HCT116 (cell line): Measurements from ENCODE around the gene EEF1A2. TPM values are rescaled to one million over a fixed set of nuclear protein-coding genes. Genes with fewer than 3 reads are reported as not detected.

Experiments used
- ATAC-seq: fragments of 200-7000 bp; cut with Tn5 transposase; 2 replicates; pipeline ENCODE4 v1.9.1; 2020; ENCODE audit warnings: mild to moderate bottlenecking, moderate library complexity
- BruUV-seq: library from RNA; stranded (reverse); fragments of 400-500 nt; replicated peaks from 2 replicates; lab custom pipeline; 2021; lab: Mats Ljungman, UMichigan
- CTCF ChIA-PET: fragments of 300-600 bp; sonication (Branson Sonifier 250); formaldehyde crosslinking; loops from one replicate; lab custom pipeline; 2021; ENCODE audit warnings: antibody characterized with exemption; lab: Charles Lee
- POLR2A ChIA-PET: fragments of 300-600, 350-600 bp; sonication (Branson Sonifier 250); formaldehyde crosslinking; loops from one replicate; lab custom pipeline; 2021; ENCODE audit warnings: antibody characterized with exemption; lab: Charles Lee
- RAD21 ChIA-PET, 2 experiments: fragments of 300-600 bp; sonication (Branson Sonifier 250); formaldehyde crosslinking; loops; one replicate each; lab custom pipeline; 2023; ENCODE audit warnings: low total read pairs in 2 of 2; ENCODE audit not compliant: uncharacterized antibody in 2 of 2, unreplicated experiment in 2 of 2, low non-redundant PET in 1 of 2; lab: Charles Lee
- DNase-seq: peaks from one replicate; pipeline ENCODE4 v3.0.0-alpha.2; 2010; ENCODE audit warnings: low read depth, low spot score
- H2AFZ ChIP-seq: fragments of 200-600 bp; shearing (Covaris generic), sonication (generic); 2 replicates; pipeline ENCODE4 v1.6.1; 2017; ENCODE audit warnings: low read depth, mixed run types, mixed read lengths, antibody characterized with exemption, low read length; ENCODE audit not compliant: poor library complexity, severe bottlenecking
- H3K27ac ChIP-seq: 2 replicates; pipeline ENCODE4 v1.5.1; 2012; ENCODE audit warnings: low read depth, low read length
- H3K27me3 ChIP-seq: fragments of 200-600 bp; sonication (generic); 2 replicates; pipeline ENCODE4 v1.6.1; 2016; ENCODE audit warnings: mixed run types, low read length, mixed read lengths; ENCODE audit not compliant: insufficient read depth
- H3K36me3 ChIP-seq, 2 experiments: fragments of 200-500 bp in 1 of 2; fragments of 200-600 bp in 1 of 2; sonication (Bioruptor generic) in 1 of 2; sonication (generic) in 1 of 2; 2 replicates each; pipeline versions ENCODE4 v1.5.1 to v1.6.1; 2014 to 2016; ENCODE audit warnings: low read length in 2 of 2, inconsistent platforms in 1 of 2, mixed read lengths in 1 of 2, mixed run types in 1 of 2; ENCODE audit not compliant: insufficient read depth in 2 of 2, control insufficient read depth in 1 of 2
- H3K4me1 ChIP-seq, 2 experiments: fragments of 200-600 bp in 1 of 2; sonication (generic) in 1 of 2; 2 replicates each; pipeline versions ENCODE4 v1.5.1 to v1.6.1; 2012 to 2017; ENCODE audit warnings: low read length in 2 of 2, inconsistent platforms in 1 of 2, mild to moderate bottlenecking in 1 of 2, mixed read lengths in 1 of 2, mixed run types in 1 of 2, moderate library complexity in 1 of 2; ENCODE audit not compliant: insufficient read depth in 2 of 2, control insufficient read depth in 1 of 2
- H3K4me2 ChIP-seq: fragments of 200-600 bp; sonication (generic); 2 replicates; pipeline ENCODE4 v1.6.1; 2017; ENCODE audit warnings: mixed run types, low read length, mixed read lengths
- H3K4me3 ChIP-seq, 2 experiments: fragments of 200-600 bp in 1 of 2; sonication (generic) in 1 of 2; replicated peaks in 1 of 2; 2 replicates each; pipeline ENCODE4 v1.5.1; 2011 to 2016; ENCODE audit warnings: low read length in 2 of 2, control low read depth in 1 of 2, low read depth in 1 of 2, mild to moderate bottlenecking in 1 of 2, mixed read lengths in 1 of 2, mixed run types in 1 of 2
- H3K79me2 ChIP-seq: fragments of 200-600 bp; sonication (generic); 2 replicates; pipeline ENCODE4 v1.6.1; 2017; ENCODE audit warnings: mild to moderate bottlenecking, mixed run types, low read length, moderate library complexity, mixed read lengths; ENCODE audit not compliant: insufficient read depth
- H3K9ac ChIP-seq: fragments of 200-600 bp; sonication (generic); 2 replicates; pipeline ENCODE4 v1.6.1; 2016; ENCODE audit warnings: low read length, mixed read lengths
- H3K9me2 ChIP-seq: fragments of 200-600 bp; sonication (generic), shearing (Covaris generic); 2 replicates; pipeline ENCODE4 v1.6.1; 2017; ENCODE audit warnings: mixed run types, mild to moderate bottlenecking, moderate library complexity; ENCODE audit not compliant: insufficient read depth
- H3K9me3 ChIP-seq, 2 experiments: fragments of 200-500 bp in 1 of 2; fragments of 200-600 bp in 1 of 2; sonication (Bioruptor generic) in 1 of 2; sonication (generic) in 1 of 2; 2 replicates each; pipeline ENCODE4 v1.6.1; 2014 to 2017; ENCODE audit warnings: low read length in 2 of 2, mixed read lengths in 2 of 2, inconsistent platforms in 1 of 2, low read depth in 1 of 2, mild to moderate bottlenecking in 1 of 2, mixed run types in 1 of 2, moderate library complexity in 1 of 2; ENCODE audit not compliant: control insufficient read depth in 1 of 2, insufficient read depth in 1 of 2
- H4K20me1 ChIP-seq: fragments of 200-600 bp; sonication (generic), shearing (Covaris generic); 2 replicates; pipeline ENCODE4 v1.6.1; 2017; ENCODE audit warnings: mixed run types, mild to moderate bottlenecking, moderate library complexity; ENCODE audit not compliant: insufficient read depth
- CEBPB ChIP-seq: IDR thresholded peaks from 2 replicates; pipeline ENCODE4 v1.6.1; 2012; ENCODE audit warnings: low read depth
- JUND ChIP-seq: IDR thresholded peaks from 2 replicates; pipeline ENCODE4 v1.6.1; 2012
- POLR2A ChIP-seq: IDR thresholded peaks from 2 replicates; pipeline ENCODE4 v1.7.0; 2011; ENCODE audit warnings: borderline replicate concordance; ENCODE audit not compliant: insufficient read depth, insufficient read length; ENCODE audit errors: extremely low read depth
- REST ChIP-seq: IDR thresholded peaks from 2 replicates; pipeline ENCODE4 v1.6.1; 2012; ENCODE audit warnings: low read depth
- SP1 ChIP-seq: IDR thresholded peaks from 2 replicates; pipeline ENCODE4 v1.6.1; 2012; ENCODE audit warnings: low read depth
- SRF ChIP-seq: IDR thresholded peaks from 2 replicates; pipeline ENCODE4 v1.6.1; 2012; ENCODE audit warnings: low read depth
- YY1 ChIP-seq: IDR thresholded peaks from 2 replicates; pipeline ENCODE4 v1.6.1; 2011; ENCODE audit warnings: low read length, low read depth, moderate library complexity, mild to moderate bottlenecking; ENCODE audit not compliant: insufficient replicate concordance; ENCODE audit errors: extremely low read depth
- ZNF274 ChIP-seq: fragments of 200-500 bp; sonication (Bioruptor generic); IDR thresholded peaks from 2 replicates; pipeline ENCODE4 v1.6.1; 2014; ENCODE audit warnings: mild to moderate bottlenecking, low read depth, low read length, inconsistent platforms
- intact Hi-C: fragments of 100-400 bp; cut with micrococcal nuclease; formaldehyde crosslinking; loops from 2 replicates; pipeline ENCODE4 v1.10.0; 2022
- total RNA-seq: library from RNA; stranded (reverse); gene quantifications from one replicate; pipeline ENCODE4 v1.2.1, GENCODE V29; 2021; ENCODE audit not compliant: unreplicated experiment
- TF ChIP-seq, protein P1 (sequence below), 3 experiments: fragments of 200-600 bp in 1 of 3; sonication (generic) in 1 of 3; IDR thresholded peaks in 2 of 3; conservative IDR thresholded peaks in 1 of 3; 2 replicates each; pipeline ENCODE4 v1.5.1; 2012 to 2017; ENCODE audit warnings: low read depth in 2 of 3, low read length in 2 of 3, antibody characterized with exemption in 1 of 3, borderline replicate concordance in 1 of 3, control low read depth in 1 of 3, mild to moderate bottlenecking in 1 of 3, mixed read lengths in 1 of 3, mixed run types in 1 of 3, moderate library complexity in 1 of 3; ENCODE audit not compliant: insufficient read depth in 1 of 3

Gene EEF1A2
- total RNA-seq, 1 experiment from 2014 or later = 454 TPM

DNA sequence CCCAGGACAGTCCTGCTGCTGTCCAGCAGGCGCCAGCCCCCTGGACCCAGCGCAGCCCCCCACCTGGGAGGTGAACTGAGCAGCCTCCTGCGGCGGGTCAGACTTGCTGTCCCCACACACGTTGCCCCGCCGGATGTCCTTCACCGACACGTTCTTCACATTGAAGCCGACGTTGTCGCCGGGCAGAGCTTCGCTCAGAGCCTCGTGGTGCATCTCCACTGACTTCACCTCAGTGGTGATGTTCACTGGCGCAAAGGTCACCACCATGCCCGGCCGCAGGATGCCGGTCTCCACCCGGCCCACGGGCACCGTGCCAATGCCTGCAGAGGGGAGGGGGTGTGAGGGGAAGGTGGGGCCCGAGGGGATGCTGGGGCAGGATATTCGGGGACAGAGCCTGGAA is 8.5 kb downstream of the EEF1A2 start:
- H3K27me3 ChIP-seq = no peaks in the 10 kb centered on the region
- POLR2A ChIA-PET = no interaction called here

More for the DNA sequence above, 8.5 kb downstream of the EEF1A2 start:
- no peaks in the 10 kb centered on the region for H4K20me1 ChIP-seq
- H3K27ac ChIP-seq = no peak overlapping the region
- H3K4me2 ChIP-seq = no peak overlapping the region
- intact Hi-C loops = no loop called here
- no peak overlapping the region for H2AFZ ChIP-seq
- no peaks in the 10 kb centered on the region for H3K9me3 ChIP-seq
- no peak overlapping the region for H3K4me3 ChIP-seq
- RAD21 ChIA-PET = no interaction called here
- no peak for ATAC-seq
- H3K4me1 ChIP-seq = peaks cover 0 to 17% of the 10 kb centered on the region in 2 experiments; a peak in 1 of 4 replicates
- no peak overlapping the region for H3K9ac ChIP-seq
- peaks cover 18% of the 10 kb centered on the region; the same call in 1 of the 2 replicates for H3K79me2 ChIP-seq
- H3K9me2 ChIP-seq = no peaks in the 10 kb centered on the region
- no peak for DNase-seq
- H3K36me3 ChIP-seq = peaks cover 44 to 62% of the 10 kb centered on the region in 2 experiments
- CTCF ChIA-PET = no interaction called here
- TF ChIP-seq CEBPB (no peak), ZNF274 (no peak), YY1 (no peak), SP1 (no peak), JUND (no peak), REST (no peak), POLR2A (no peak), SRF (no peak)
- TF ChIP-seq, protein P1, sequence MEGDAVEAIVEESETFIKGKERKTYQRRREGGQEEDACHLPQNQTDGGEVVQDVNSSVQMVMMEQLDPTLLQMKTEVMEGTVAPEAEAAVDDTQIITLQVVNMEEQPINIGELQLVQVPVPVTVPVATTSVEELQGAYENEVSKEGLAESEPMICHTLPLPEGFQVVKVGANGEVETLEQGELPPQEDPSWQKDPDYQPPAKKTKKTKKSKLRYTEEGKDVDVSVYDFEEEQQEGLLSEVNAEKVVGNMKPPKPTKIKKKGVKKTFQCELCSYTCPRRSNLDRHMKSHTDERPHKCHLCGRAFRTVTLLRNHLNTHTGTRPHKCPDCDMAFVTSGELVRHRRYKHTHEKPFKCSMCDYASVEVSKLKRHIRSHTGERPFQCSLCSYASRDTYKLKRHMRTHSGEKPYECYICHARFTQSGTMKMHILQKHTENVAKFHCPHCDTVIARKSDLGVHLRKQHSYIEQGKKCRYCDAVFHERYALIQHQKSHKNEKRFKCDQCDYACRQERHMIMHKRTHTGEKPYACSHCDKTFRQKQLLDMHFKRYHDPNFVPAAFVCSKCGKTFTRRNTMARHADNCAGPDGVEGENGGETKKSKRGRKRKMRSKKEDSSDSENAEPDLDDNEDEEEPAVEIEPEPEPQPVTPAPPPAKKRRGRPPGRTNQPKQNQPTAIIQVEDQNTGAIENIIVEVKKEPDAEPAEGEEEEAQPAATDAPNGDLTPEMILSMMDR (IDR thresholded peaks at IDR 0.05 in 2 of 3, conservative IDR thresholded peaks at IDR 0.05 in 1 of 3; ENCODE audit: borderline replicate concordance in 1 of 3, insufficient read depth in 1 of 3, low read depth in 2 of 3, low read length in 2 of 3) = no peak
- no TSS peak for BruUV-seq
